ENCODE results near the gene RPS25.

Gene RPS25

DNA sequence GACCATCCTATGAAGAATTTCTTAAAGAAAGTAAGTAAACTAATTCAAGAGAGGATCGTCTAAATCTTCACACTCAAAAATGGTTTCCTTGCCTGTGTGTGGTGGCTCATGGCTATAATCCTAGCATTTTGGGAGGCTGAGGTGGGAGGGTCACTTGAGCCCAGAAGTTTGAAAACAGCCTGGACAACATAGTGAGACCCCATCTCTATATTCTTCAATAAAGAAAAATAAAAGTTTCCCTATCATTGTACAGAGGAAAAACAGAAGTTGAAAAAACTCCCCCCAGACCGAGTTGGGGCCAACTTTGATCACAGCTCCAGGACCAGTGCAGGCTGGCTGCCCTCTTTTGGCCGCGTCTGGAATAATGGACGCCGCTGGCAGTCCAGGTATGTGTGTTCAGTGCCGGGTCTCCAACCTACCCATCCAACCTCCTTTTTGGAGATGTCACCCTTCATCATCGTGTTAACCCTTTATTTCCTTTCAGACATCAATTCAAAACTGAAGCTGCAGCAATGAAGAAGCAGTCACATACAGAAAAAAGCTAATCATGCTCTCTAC, 3.0 kb downstream of the RPS25 start:
- H3K4me3 ChIP-seq (replicated peaks in 1 of 2; ENCODE audit: low read depth in 2 of 2, low read length in 2 of 2) = no peak overlapping the region
- TF ChIP-seq, protein P1, sequence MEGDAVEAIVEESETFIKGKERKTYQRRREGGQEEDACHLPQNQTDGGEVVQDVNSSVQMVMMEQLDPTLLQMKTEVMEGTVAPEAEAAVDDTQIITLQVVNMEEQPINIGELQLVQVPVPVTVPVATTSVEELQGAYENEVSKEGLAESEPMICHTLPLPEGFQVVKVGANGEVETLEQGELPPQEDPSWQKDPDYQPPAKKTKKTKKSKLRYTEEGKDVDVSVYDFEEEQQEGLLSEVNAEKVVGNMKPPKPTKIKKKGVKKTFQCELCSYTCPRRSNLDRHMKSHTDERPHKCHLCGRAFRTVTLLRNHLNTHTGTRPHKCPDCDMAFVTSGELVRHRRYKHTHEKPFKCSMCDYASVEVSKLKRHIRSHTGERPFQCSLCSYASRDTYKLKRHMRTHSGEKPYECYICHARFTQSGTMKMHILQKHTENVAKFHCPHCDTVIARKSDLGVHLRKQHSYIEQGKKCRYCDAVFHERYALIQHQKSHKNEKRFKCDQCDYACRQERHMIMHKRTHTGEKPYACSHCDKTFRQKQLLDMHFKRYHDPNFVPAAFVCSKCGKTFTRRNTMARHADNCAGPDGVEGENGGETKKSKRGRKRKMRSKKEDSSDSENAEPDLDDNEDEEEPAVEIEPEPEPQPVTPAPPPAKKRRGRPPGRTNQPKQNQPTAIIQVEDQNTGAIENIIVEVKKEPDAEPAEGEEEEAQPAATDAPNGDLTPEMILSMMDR (IDR thresholded peaks at IDR 0.05; ENCODE audit: low read depth, low read length) = peak; percentile 15

DNA sequence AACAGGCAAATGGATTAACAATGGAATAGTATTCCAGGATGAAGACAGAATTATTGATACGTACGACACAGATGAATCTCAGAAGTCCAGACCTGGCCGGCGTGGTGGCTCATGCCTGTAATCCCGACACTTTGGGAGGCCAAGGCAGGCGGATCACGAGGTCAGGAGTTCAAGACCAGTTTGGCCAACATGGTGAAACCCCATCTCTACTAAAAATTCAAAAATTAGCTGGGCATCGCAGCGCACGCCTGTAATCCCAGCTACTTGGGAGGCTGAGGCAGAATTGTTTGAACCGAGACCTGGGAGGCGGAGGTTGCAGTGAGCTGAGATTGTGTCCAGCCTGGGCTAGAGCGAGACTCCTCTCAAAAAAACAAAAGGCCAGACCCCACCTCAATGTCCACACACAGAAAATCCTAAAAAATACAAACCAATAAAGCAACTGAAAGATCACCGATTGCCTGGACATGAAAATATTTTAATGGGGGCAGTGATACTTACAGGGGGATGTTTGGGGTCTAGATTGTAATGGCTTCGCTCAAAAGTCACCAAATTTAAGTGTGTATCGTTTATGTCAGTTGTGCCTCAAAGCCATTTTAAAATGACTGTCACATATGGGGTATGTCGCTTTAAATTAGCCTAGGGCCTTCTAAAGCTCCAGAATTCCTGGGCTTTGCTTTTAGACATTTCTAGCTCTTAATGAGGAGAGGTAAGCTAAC, 3.8 kb downstream of the RPS25 start:
- H3K4me3 ChIP-seq (replicated peaks in 1 of 2; ENCODE audit: low read depth in 2 of 2, low read length in 2 of 2) = no peak overlapping the region
- TF ChIP-seq, protein P1 (IDR thresholded peaks at IDR 0.05; ENCODE audit: low read depth, low read length) = no peak

More for the DNA sequence above, 3.0 kb downstream of the RPS25 start:
- DNase-seq (ENCODE audit: low read depth in 2 of 2) = no peak

DNA sequence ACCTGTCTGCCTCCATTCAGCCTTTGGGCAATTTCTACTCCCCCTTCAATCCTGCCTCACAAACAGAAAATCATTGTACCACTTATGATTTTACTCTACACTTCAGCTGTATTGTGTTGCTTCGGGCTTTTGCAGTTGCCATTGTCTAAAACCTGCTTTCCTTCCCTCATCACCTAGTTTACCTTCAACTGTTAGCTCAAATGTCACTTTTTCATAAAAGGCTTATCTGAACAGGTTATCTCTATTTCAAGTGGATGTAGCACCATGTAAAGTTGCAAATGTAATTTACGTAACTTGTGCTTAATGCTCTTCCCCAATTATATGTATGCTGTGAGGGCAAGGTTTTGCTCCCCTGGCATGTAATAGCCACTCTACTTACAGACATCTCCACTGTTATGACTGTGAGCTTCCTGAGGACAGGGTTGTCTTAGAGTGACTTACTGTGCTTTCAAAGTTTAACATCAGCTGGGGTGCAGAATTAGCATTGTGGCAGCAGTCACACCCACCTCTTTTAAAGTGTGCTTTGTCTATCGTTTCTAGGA, 5.4 kb downstream of the RPS25 start:
- TF ChIP-seq, protein P1 (IDR thresholded peaks at IDR 0.05; ENCODE audit: low read depth, low read length) = no peak
- DNase-seq (ENCODE audit: low read depth in 2 of 2) = no peak
- H3K4me3 ChIP-seq (replicated peaks in 1 of 2; ENCODE audit: low read depth in 2 of 2, low read length in 2 of 2) = no peak overlapping the region

More for the DNA sequence above, 3.8 kb downstream of the RPS25 start:
- DNase-seq (ENCODE audit: low read depth in 2 of 2) = no peak

DNA sequence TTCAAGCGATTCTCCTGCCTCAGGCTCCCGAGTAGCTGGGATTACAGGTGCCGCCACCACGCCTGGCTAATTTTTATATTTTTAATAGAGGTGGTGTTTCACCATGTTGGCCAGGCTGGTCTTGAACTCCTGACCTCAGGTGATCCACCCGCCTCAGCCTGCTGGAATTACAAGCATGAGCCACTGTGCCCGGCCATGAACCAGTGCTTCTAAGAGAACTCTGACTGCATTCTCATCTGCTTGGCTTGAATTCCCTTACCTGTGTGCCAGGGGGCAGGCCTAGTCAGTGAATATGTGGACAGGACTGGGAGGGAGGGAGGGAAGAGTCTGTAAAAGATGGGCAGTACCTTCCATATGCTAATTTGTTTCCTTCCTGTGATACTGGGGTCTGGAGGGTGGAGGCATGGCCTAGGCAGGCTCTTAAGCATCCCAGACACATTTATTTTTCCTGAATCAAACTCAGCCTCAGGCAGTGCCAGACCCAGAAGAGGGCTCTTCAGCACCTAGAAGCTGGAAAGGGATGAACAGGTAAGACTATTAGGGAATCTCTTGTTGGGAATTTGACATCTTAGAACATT, 6.6 kb downstream of the RPS25 start:
- TF ChIP-seq, protein P1 (IDR thresholded peaks at IDR 0.05; ENCODE audit: low read depth, low read length) = no peak
- H3K4me3 ChIP-seq (replicated peaks in 1 of 2; ENCODE audit: low read depth in 2 of 2, low read length in 2 of 2) = no peak overlapping the region
- no peak for DNase-seq (ENCODE audit: low read depth in 2 of 2)

DNA sequence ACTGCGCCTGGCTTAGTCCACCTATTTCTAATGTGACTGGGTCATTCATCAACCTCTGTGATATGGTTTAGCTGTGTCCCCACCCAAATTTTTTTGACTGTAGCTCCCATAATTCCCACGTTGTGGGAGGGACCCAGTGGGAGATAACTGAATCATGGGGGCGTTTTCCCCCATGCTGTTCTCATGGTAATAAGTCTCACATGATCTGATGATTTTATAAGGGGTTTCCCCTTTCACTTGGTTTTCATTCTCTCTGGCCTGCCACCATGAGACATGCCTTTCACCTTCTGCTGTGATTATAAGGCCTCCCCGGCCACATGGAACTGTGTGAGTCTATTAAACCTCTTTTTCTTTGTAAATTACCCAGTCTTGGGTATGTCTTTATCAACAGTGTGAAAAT, 11.5 kb downstream of the RPS25 start:
- DNase-seq (ENCODE audit: low read depth in 2 of 2) = no peak
- TF ChIP-seq, protein P1 (IDR thresholded peaks at IDR 0.05; ENCODE audit: low read depth, low read length) = no peak

DNA sequence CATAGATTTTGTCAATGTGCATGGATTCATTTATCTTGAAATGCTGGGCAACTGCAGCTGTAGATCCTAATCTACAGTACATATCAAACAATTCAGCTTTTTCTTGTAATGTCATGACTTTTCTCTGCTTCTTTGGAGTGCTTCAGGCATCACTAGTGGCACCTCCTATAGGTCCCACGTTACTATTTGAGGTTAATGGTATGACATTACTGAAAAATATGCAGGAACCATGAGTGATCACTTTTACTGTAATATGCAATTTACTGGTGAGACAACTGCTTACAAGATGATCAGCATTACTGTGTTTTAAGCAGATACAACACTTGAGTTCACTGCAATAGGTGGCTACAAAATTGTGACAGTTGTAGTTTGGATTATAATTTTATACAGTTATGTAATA, 17.2 kb downstream of the RPS25 start:
- TF ChIP-seq, protein P1 (IDR thresholded peaks at IDR 0.05; ENCODE audit: low read depth, low read length) = no peak
- no peak overlapping the region for H3K4me3 ChIP-seq (replicated peaks in 1 of 2; ENCODE audit: low read depth in 2 of 2, low read length in 2 of 2)
- peak in 1 of 2 donors; percentile 19 for DNase-seq (ENCODE audit: low read depth in 2 of 2)

More for the DNA sequence above, 11.5 kb downstream of the RPS25 start:
- no peak overlapping the region for H3K4me3 ChIP-seq (replicated peaks in 1 of 2; ENCODE audit: low read depth in 2 of 2, low read length in 2 of 2)
